IgD-negative memory B cell (primary cell): ENCODE results near the gene QRFP. TPM values are rescaled to one million over a fixed set of nuclear protein-coding genes. Genes with fewer than 3 reads are reported as not detected.

Experiments used
- polyA plus RNA-seq: library from polyadenylated mRNA; unstranded; fragments of 300-500 nt; fragmentation: Illumina TruSeq; gene quantifications from one replicate; pipeline ENCODE4 v1.2.3, GENCODE V29; 2021

Gene QRFP
- polyA plus RNA-seq, 1 donor from 2014 or later = not detected

Other genes starting within 250 kb of the QRFP start
- not detected for gene PRDM12, start 232.2 kb downstream of the QRFP start, polyA plus RNA-seq
- 23.2 TPM for gene EXOSC2, start 203.0 kb downstream of the QRFP start, polyA plus RNA-seq
- gene ABL1, start 61.6 kb downstream of the QRFP start, polyA plus RNA-seq = 12.6 TPM
- not detected for gene FIBCD1, start 42.4 kb upstream of the QRFP start, polyA plus RNA-seq
- gene LAMC3, start 112.4 kb upstream of the QRFP start, polyA plus RNA-seq = not detected
- not detected for gene AIF1L, start 199.7 kb upstream of the QRFP start, polyA plus RNA-seq
- 23.0 TPM for gene NUP214, start 228.8 kb upstream of the QRFP start, polyA plus RNA-seq